Keratinocyte (primary cell): Measurements from ENCODE around the gene TSPAN18. TPM values are rescaled to one million over a fixed set of nuclear protein-coding genes. Genes with fewer than 3 reads are reported as not detected.

Experiments used
- DNase-seq: peaks from one replicate; pipeline ENCODE4 v3.0.0-alpha.2; 2011; ENCODE audit warnings: low read depth, missing footprints, low spot score
- FAIRE-seq: peaks from 2 replicates; lab custom pipeline; 2011; peaks lifted over from hg19 to GRCh38; lab: Jason Lieb, UNC
- H2AFZ ChIP-seq: 2 replicates; pipeline ENCODE4 v1.6.0; 2012; ENCODE audit warnings: low read length, control low read depth, inconsistent platforms; ENCODE audit not compliant: control insufficient read depth
- H3K27ac ChIP-seq: 2 replicates; pipeline ENCODE4 v1.5.1; 2011; ENCODE audit warnings: low read length; ENCODE audit not compliant: control insufficient read depth, insufficient read depth
- H3K27me3 ChIP-seq: 3 replicates; pipeline ENCODE4 v1.6.0; 2011; ENCODE audit warnings: low read length; ENCODE audit not compliant: control insufficient read depth, insufficient read depth; ENCODE audit errors: extremely low read depth
- H3K36me3 ChIP-seq, 2 experiments: 2 replicates in 1 of 2; 3 replicates in 1 of 2; pipeline ENCODE4 v1.5.1; 2011; ENCODE audit warnings: low read length in 2 of 2, mild to moderate bottlenecking in 1 of 2; ENCODE audit not compliant: control insufficient read depth in 2 of 2, insufficient read depth in 2 of 2; ENCODE audit errors: extremely low read depth in 1 of 2
- H3K4me1 ChIP-seq: 3 replicates; pipeline ENCODE4 v1.5.1; 2011; ENCODE audit warnings: low read length; ENCODE audit not compliant: control insufficient read depth, insufficient read depth; ENCODE audit errors: extremely low read depth
- H3K4me2 ChIP-seq: 3 replicates; pipeline ENCODE4 v1.6.0; 2011; ENCODE audit warnings: low read depth, low read length; ENCODE audit not compliant: control insufficient read depth, insufficient read depth; ENCODE audit errors: extremely low read depth
- H3K4me3 ChIP-seq, 3 experiments: fragments of 200-600 bp in 1 of 3; sonication (generic) in 1 of 3; 2 replicates in 2 of 3; 3 replicates in 1 of 3; pipeline ENCODE4 v1.5.1; 2011 to 2016; ENCODE audit warnings: low read length in 3 of 3, mild to moderate bottlenecking in 3 of 3, control low read depth in 2 of 3, inconsistent platforms in 1 of 3, low read depth in 1 of 3, mixed read lengths in 1 of 3, mixed run types in 1 of 3, moderate library complexity in 1 of 3; ENCODE audit not compliant: control insufficient read depth in 2 of 3, insufficient read depth in 2 of 3; ENCODE audit errors: extremely low read depth in 1 of 3
- H3K79me2 ChIP-seq: 2 replicates; pipeline ENCODE4 v1.6.0; 2012; ENCODE audit warnings: low read length; ENCODE audit not compliant: control insufficient read depth, insufficient read depth
- H3K9ac ChIP-seq: 3 replicates; pipeline ENCODE4 v1.6.0; 2011; ENCODE audit warnings: low read length; ENCODE audit not compliant: control insufficient read depth, insufficient read depth; ENCODE audit errors: extremely low read depth
- H3K9me1 ChIP-seq: 3 replicates; pipeline ENCODE4 v1.6.0; 2011; ENCODE audit warnings: low read length; ENCODE audit not compliant: control insufficient read depth, insufficient read depth; ENCODE audit errors: extremely low read depth
- H3K9me3 ChIP-seq: 2 replicates; pipeline ENCODE4 v1.5.1; 2012; ENCODE audit warnings: low read depth, low read length; ENCODE audit not compliant: control insufficient read depth
- H4K20me1 ChIP-seq: 3 replicates; pipeline ENCODE4 v1.6.0; 2011; ENCODE audit warnings: low read length; ENCODE audit not compliant: control insufficient read depth, insufficient read depth; ENCODE audit errors: extremely low read depth
- EZH2 ChIP-seq: IDR thresholded peaks from one replicate; pipeline ENCODE4 v1.6.1; 2012; ENCODE audit warnings: inconsistent platforms, mild to moderate bottlenecking, low read length, moderate library complexity
- dilution Hi-C: fragments of 300-500 bp; cut with MboI; formaldehyde crosslinking; loops from one replicate; pipeline ENCODE4 v1.7.0; 2020; ENCODE audit warnings: low sequenced_read_pairs; ENCODE audit not compliant: extremely low pct_ligation_motif_present
- polyA plus RNA-seq, 5 experiments: library from polyadenylated mRNA; depleted of rRNA in 3 of 5; stranded (reverse) in 3 of 5; stranded (forward) in 1 of 5; unstranded in 1 of 5; fragments of >200 nt; gene quantifications; 1 replicate in 1 of 5; 2 replicates in 3 of 5; 3 replicates in 1 of 5; pipeline versions ENCODE4 v1.2.1 to v1.2.3, GENCODE V29; 2011 to 2012; ENCODE audit warnings: missing spikeins in 2 of 5, low read depth in 1 of 5, low replicate concordance in 1 of 5
- TF ChIP-seq, protein P1 (sequence below), 3 experiments: IDR thresholded peaks in 1 of 3; conservative IDR thresholded peaks in 1 of 3; optimal IDR thresholded peaks in 1 of 3; 2 replicates in 2 of 3; 3 replicates in 1 of 3; pipeline versions ENCODE3 to v1.5.1; 2011; ENCODE audit warnings: low read length in 3 of 3, mild to moderate bottlenecking in 3 of 3, moderate library complexity in 2 of 3, control low read depth in 1 of 3, inconsistent platforms in 1 of 3; ENCODE audit not compliant: insufficient read depth in 2 of 3; ENCODE audit errors: extremely low read depth in 1 of 3

The TSPAN18 gene
- polyA plus RNA-seq, 1 donor (not counting 4 experiments of a cell fraction or from before 2014, with no cell fraction given) = not detected

DNA sequence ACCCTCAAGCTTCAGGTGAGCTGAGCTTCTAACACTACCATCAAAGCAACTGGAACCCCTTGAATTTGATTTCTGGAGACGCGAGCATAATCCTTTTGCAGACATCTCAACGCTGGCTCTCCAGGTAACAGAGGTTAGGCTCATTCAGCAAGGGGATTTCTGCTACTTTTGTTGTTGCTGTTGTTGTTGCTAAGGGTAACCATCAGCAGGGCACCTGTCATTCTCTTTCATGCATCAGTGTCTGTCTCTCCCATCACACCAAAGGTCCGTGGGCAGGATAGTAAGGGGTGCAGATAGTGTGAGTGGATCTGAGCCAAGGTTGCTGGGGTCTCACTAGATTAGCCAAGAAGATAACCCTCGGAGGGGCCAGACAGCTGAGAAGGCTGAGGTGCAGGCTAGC is 133.6 kb downstream of the TSPAN18 start:
- H3K9ac ChIP-seq = no peak overlapping the region
- TF ChIP-seq, protein P1, sequence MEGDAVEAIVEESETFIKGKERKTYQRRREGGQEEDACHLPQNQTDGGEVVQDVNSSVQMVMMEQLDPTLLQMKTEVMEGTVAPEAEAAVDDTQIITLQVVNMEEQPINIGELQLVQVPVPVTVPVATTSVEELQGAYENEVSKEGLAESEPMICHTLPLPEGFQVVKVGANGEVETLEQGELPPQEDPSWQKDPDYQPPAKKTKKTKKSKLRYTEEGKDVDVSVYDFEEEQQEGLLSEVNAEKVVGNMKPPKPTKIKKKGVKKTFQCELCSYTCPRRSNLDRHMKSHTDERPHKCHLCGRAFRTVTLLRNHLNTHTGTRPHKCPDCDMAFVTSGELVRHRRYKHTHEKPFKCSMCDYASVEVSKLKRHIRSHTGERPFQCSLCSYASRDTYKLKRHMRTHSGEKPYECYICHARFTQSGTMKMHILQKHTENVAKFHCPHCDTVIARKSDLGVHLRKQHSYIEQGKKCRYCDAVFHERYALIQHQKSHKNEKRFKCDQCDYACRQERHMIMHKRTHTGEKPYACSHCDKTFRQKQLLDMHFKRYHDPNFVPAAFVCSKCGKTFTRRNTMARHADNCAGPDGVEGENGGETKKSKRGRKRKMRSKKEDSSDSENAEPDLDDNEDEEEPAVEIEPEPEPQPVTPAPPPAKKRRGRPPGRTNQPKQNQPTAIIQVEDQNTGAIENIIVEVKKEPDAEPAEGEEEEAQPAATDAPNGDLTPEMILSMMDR (optimal IDR thresholded peaks at IDR 0.05 in 1 of 3, IDR thresholded peaks at IDR 0.05 in 1 of 3, conservative IDR thresholded peaks at IDR 0.05 in 1 of 3; ENCODE audit: extremely low read depth in 1 of 3, insufficient read depth in 2 of 3, low read length in 3 of 3) = no peak
- no peak for TF ChIP-seq EZH2
- peaks cover 80% of the 10 kb centered on the region for H3K27me3 ChIP-seq
- no peaks in the 10 kb centered on the region for H3K9me1 ChIP-seq
- peaks cover 12% of the 10 kb centered on the region for H3K4me1 ChIP-seq
- H4K20me1 ChIP-seq = peaks cover 19% of the 10 kb centered on the region
- DNase-seq (no peak), FAIRE-seq (no peak)
- no peak overlapping the region for H3K4me2 ChIP-seq
- H3K27ac ChIP-seq = no peak overlapping the region
- H3K9me3 ChIP-seq = no peaks in the 10 kb centered on the region
- H3K4me3 ChIP-seq = no peak overlapping the region
- H3K36me3 ChIP-seq = no peaks in the 10 kb centered on the region
- no peak overlapping the region for H2AFZ ChIP-seq
- dilution Hi-C loops = no loop called here
- no peaks in the 10 kb centered on the region for H3K79me2 ChIP-seq

GRCh38 chr11:44861849-44862557 is 135.2 kb downstream of the TSPAN18 start:
- Histone ChIP-seq H3K79me2 (no peaks in the 10 kb centered on the region), H3K27ac (no peak overlapping the region), H3K9ac (no peak overlapping the region), H3K9me1 (no peaks in the 10 kb centered on the region), H3K27me3 (peaks cover 88% of the 10 kb centered on the region), H3K4me1 (peaks cover 12% of the 10 kb centered on the region), H3K36me3 (no peaks in the 10 kb centered on the region), H2AFZ (no peak overlapping the region), H3K4me2 (peak overlapping the region; percentile 47), H4K20me1 (peaks cover 21% of the 10 kb centered on the region), H3K4me3 (no peak overlapping the region), H3K9me3 (no peaks in the 10 kb centered on the region)
- DNase-seq (peak; percentile 66), FAIRE-seq (peak; percentile 89)
- TF ChIP-seq EZH2 = no peak
- TF ChIP-seq, protein P1 (optimal IDR thresholded peaks at IDR 0.05 in 1 of 3, IDR thresholded peaks at IDR 0.05 in 1 of 3, conservative IDR thresholded peaks at IDR 0.05 in 1 of 3; ENCODE audit: extremely low read depth in 1 of 3, insufficient read depth in 2 of 3, low read length in 3 of 3) = no peak
- dilution Hi-C loops = no loop called here
